Measurements from ENCODE around the gene ABCA6. TPM values are rescaled to one million over a fixed set of nuclear protein-coding genes. Genes with fewer than 3 reads are reported as not detected.

Gene ABCA6
- total RNA-seq, 1 donor from 2014 or later, result 36.3 TPM

GRCh38 chr17:69093279-69093789 is 48.4 kb downstream of the ABCA6 start:
- no peaks in the 10 kb centered on the region for H3K4me1 ChIP-seq
- no peaks in the 10 kb centered on the region for H3K27me3 ChIP-seq
- H3K27ac ChIP-seq, result no peak overlapping the region
- no peak for TF ChIP-seq CTCF (IDR thresholded peaks at IDR 0.05)
- H3K9me3 ChIP-seq, result no peaks in the 10 kb centered on the region
- no peak for DNase-seq
- intact Hi-C loops (cut with DNase I), result no loop called here
- ATAC-seq, result peak; percentile 55
- H3K4me3 ChIP-seq, result no peak overlapping the region
- peaks cover 18% of the 10 kb centered on the region for H3K36me3 ChIP-seq

GRCh38 chr17:69090365-69090764 is 51.3 kb downstream of the ABCA6 start:
- intact Hi-C loops (cut with DNase I), result no loop called here
- Histone ChIP-seq H3K4me1 (no peaks in the 10 kb centered on the region), H3K36me3 (peaks cover 10% of the 10 kb centered on the region), H3K27ac (no peak overlapping the region), H3K27me3 (no peaks in the 10 kb centered on the region), H3K4me3 (no peak overlapping the region), H3K9me3 (no peaks in the 10 kb centered on the region)
- DNase-seq (no peak), ATAC-seq (no peak)
- TF ChIP-seq CTCF (IDR thresholded peaks at IDR 0.05), result no peak

- Histone ChIP-seq H3K27me3 (no peaks in the 10 kb centered on the region), H3K36me3 (peaks cover 3% of the 10 kb centered on the region), H3K4me1 (no peaks in the 10 kb centered on the region), H3K9me3 (no peaks in the 10 kb centered on the region), H3K27ac (no peak overlapping the region), H3K4me3 (no peak overlapping the region)
- intact Hi-C loops (cut with DNase I), result no loop called here
- DNase-seq (no peak), ATAC-seq (no peak)
- TF ChIP-seq CTCF (IDR thresholded peaks at IDR 0.05), result no peak
Observed at GRCh38 chr17:69088643-69089200, 53.0 kb downstream of the ABCA6 start.

- ATAC-seq (no peak), DNase-seq (no peak)
- H3K4me3 ChIP-seq, result no peak overlapping the region
- H3K9me3 ChIP-seq, result no peaks in the 10 kb centered on the region
- no peaks in the 10 kb centered on the region for H3K27me3 ChIP-seq
- intact Hi-C loops (cut with DNase I), result no loop called here
- H3K4me1 ChIP-seq, result no peaks in the 10 kb centered on the region
- peaks cover 15% of the 10 kb centered on the region for H3K36me3 ChIP-seq
- no peak overlapping the region for H3K27ac ChIP-seq
- no peak for TF ChIP-seq CTCF (IDR thresholded peaks at IDR 0.05)
Observed at GRCh38 chr17:69086641-69087040, 55.1 kb downstream of the ABCA6 start.

GRCh38 chr17:69084911-69085310 is 56.8 kb downstream of the ABCA6 start:
- Histone ChIP-seq H3K9me3 (no peaks in the 10 kb centered on the region), H3K4me1 (no peaks in the 10 kb centered on the region), H3K27me3 (no peaks in the 10 kb centered on the region), H3K4me3 (no peak overlapping the region), H3K36me3 (peaks cover 15% of the 10 kb centered on the region), H3K27ac (no peak overlapping the region)
- intact Hi-C loops (cut with DNase I), result no loop called here
- ATAC-seq, result no peak
- TF ChIP-seq CTCF (IDR thresholded peaks at IDR 0.05), result peak; percentile 26
- DNase-seq, result no peak

GRCh38 chr17:69082696-69083095 is 59.0 kb downstream of the ABCA6 start:
- no peak for DNase-seq
- ATAC-seq, result no peak
- Histone ChIP-seq H3K27ac (no peak overlapping the region), H3K4me3 (no peak overlapping the region), H3K4me1 (no peaks in the 10 kb centered on the region), H3K27me3 (no peaks in the 10 kb centered on the region), H3K36me3 (peaks cover 21% of the 10 kb centered on the region), H3K9me3 (no peaks in the 10 kb centered on the region)
- intact Hi-C loops (cut with DNase I), result no loop called here
- no peak for TF ChIP-seq CTCF (IDR thresholded peaks at IDR 0.05)
